ENCODE measurements around the gene MDH1. TPM values are rescaled to one million over a fixed set of nuclear protein-coding genes. Genes with fewer than 3 reads are reported as not detected.

MDH1 gene
- total RNA-seq, 6 donors from 2014 or later: 56.6 to 121 (median 104) TPM

GRCh38 chr2:63649829-63650228, 61.1 kb downstream of the MDH1 start:
- WGBS, 2 donors: 95 to 100% methylated on average over 1 of the region's 1 CpG
- Histone ChIP-seq H3K36me3 (no peaks in the 10 kb centered on the region), H3K4me3 (no peak overlapping the region), H3K9me3 (no peaks in the 10 kb centered on the region), H3K4me1 (no peaks in the 10 kb centered on the region), H3K27ac (no peak overlapping the region), H3K27me3 (no peaks in the 10 kb centered on the region)
- ATAC-seq (ENCODE audit: low FRiP score in 2 of 2) (no peak), DNase-seq (no peak)
- TF ChIP-seq EP300 (IDR thresholded peaks at IDR 0.05): no peak
- TF ChIP-seq CTCF (IDR thresholded peaks at IDR 0.05): no peak
- TF ChIP-seq POLR2AphosphoS5 (IDR thresholded peaks at IDR 0.05): no peak
- no peak for TF ChIP-seq POLR2A (IDR thresholded peaks at IDR 0.05)

GRCh38 chr2:63650756-63651155, 62.0 kb downstream of the MDH1 start:
- ATAC-seq (ENCODE audit: low FRiP score in 2 of 2) (no peak), DNase-seq (no peak)
- H3K4me1 ChIP-seq: no peaks in the 10 kb centered on the region
- TF ChIP-seq EP300 (IDR thresholded peaks at IDR 0.05) (no peak), POLR2AphosphoS5 (IDR thresholded peaks at IDR 0.05) (no peak), POLR2A (IDR thresholded peaks at IDR 0.05) (no peak), CTCF (IDR thresholded peaks at IDR 0.05) (no peak)
- no peak overlapping the region for H3K4me3 ChIP-seq
- WGBS, 2 donors: 74 to 79% methylated on average over 3 of the region's 3 CpGs
- H3K27ac ChIP-seq: no peak overlapping the region
- no peaks in the 10 kb centered on the region for H3K9me3 ChIP-seq
- H3K27me3 ChIP-seq: no peaks in the 10 kb centered on the region
- no peaks in the 10 kb centered on the region for H3K36me3 ChIP-seq

- TF ChIP-seq POLR2AphosphoS5 (IDR thresholded peaks at IDR 0.05): no peak
- no peak for TF ChIP-seq EP300 (IDR thresholded peaks at IDR 0.05)
- no peak for TF ChIP-seq CTCF (IDR thresholded peaks at IDR 0.05)
- no peak for TF ChIP-seq POLR2A (IDR thresholded peaks at IDR 0.05)
- H3K4me3 ChIP-seq: no peak overlapping the region
- H3K27me3 ChIP-seq: no peaks in the 10 kb centered on the region
- no peak overlapping the region for H3K27ac ChIP-seq
- H3K4me1 ChIP-seq: no peaks in the 10 kb centered on the region
- H3K36me3 ChIP-seq: no peaks in the 10 kb centered on the region
- DNase-seq (no peak), ATAC-seq (ENCODE audit: low FRiP score in 2 of 2) (no peak)
- H3K9me3 ChIP-seq: no peaks in the 10 kb centered on the region
- 73 to 85% methylated on average over 3 of the region's 3 CpGs for WGBS, 2 donors
Observed at GRCh38 chr2:63651356-63651755, 62.6 kb downstream of the MDH1 start.

- TF ChIP-seq POLR2AphosphoS5 (IDR thresholded peaks at IDR 0.05): no peak
- Histone ChIP-seq H3K27ac (no peak overlapping the region), H3K4me1 (no peaks in the 10 kb centered on the region), H3K27me3 (no peaks in the 10 kb centered on the region), H3K9me3 (no peaks in the 10 kb centered on the region), H3K36me3 (no peaks in the 10 kb centered on the region), H3K4me3 (no peak overlapping the region)
- ATAC-seq (ENCODE audit: low FRiP score in 2 of 2): no peak
- no peak for DNase-seq
- WGBS, 2 donors: 67 to 77% methylated on average over 4 of the region's 4 CpGs
Observed at GRCh38 chr2:63651861-63652651, 63.3 kb downstream of the MDH1 start.

GRCh38 chr2:63652652-63652985, 63.9 kb downstream of the MDH1 start:
- no peak for ATAC-seq (ENCODE audit: low FRiP score in 2 of 2)
- H3K27me3 ChIP-seq: no peaks in the 10 kb centered on the region
- 63 to 92% methylated on average over 2 of the region's 2 CpGs for WGBS, 2 donors

More at GRCh38 chr2:63652652-63652985, 63.9 kb downstream of the MDH1 start:
- no peak for DNase-seq
- H3K4me3 ChIP-seq: no peak overlapping the region
- no peak for TF ChIP-seq CTCF (IDR thresholded peaks at IDR 0.05)
- no peaks in the 10 kb centered on the region for H3K36me3 ChIP-seq
- no peak overlapping the region for H3K27ac ChIP-seq
- H3K9me3 ChIP-seq: no peaks in the 10 kb centered on the region
- H3K4me1 ChIP-seq: no peaks in the 10 kb centered on the region
